ENCODE data around the gene LRRC58.
"Not testable (repeated sequence)": the region's sequence is repeated elsewhere in the genome, so short reads cannot be mapped to it uniquely, and the experiment has no call there.

LRRC58 gene

DNA sequence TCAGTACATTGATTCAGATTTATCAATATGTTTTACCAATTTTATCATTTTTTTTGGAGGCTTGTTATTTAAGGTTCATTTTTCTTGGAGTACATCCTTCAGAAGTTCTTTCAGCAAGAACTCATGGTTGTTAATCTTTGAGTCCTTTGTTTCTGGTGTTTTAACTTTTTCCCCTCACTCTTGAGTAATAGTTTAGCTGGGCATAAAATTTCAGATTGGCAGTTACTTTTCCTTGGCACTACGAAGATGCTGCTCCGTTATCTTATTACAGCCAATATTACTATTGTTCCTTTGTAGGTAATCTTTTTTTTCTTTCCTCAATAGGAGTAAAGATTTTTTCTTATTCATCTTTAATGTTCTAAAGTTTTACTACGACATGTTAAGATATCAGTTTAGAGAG is 9.8 kb downstream of the LRRC58 start:
- no peak for TF ChIP-seq MAX (IDR thresholded peaks at IDR 0.05; ENCODE audit: low read depth, low read length)

GRCh38 chr3:120338517-120338916 is 10.6 kb downstream of the LRRC58 start:
- no peak for DNase-seq (ENCODE audit: low read depth)
- no peak overlapping the region for H3K4me3 ChIP-seq (ENCODE audit: low read depth, low read length)
- TF ChIP-seq MYC (IDR thresholded peaks at IDR 0.05; ENCODE audit: low read depth, low read length) (no peak), POLR2A (IDR thresholded peaks at IDR 0.05; ENCODE audit: extremely low read depth, insufficient read length) (no peak), CTCF (IDR thresholded peaks at IDR 0.05; ENCODE audit: low read depth, low read length) (no peak), MAX (IDR thresholded peaks at IDR 0.05; ENCODE audit: low read depth, low read length) (no peak)

More for the DNA sequence above, 9.8 kb downstream of the LRRC58 start:
- H3K4me3 ChIP-seq (ENCODE audit: low read depth, low read length) = no peak overlapping the region
- no peak for DNase-seq (ENCODE audit: low read depth)

GRCh38 chr3:120332646-120333045 is 16.5 kb downstream of the LRRC58 start:
- no peak for TF ChIP-seq POLR2A (IDR thresholded peaks at IDR 0.05; ENCODE audit: extremely low read depth, insufficient read length)
- no peak for TF ChIP-seq CTCF (IDR thresholded peaks at IDR 0.05; ENCODE audit: low read depth, low read length)
- no peak for TF ChIP-seq MYC (IDR thresholded peaks at IDR 0.05; ENCODE audit: low read depth, low read length)
- no peak for TF ChIP-seq MAX (IDR thresholded peaks at IDR 0.05; ENCODE audit: low read depth, low read length)
- H3K4me3 ChIP-seq (ENCODE audit: low read depth, low read length) = no peak overlapping the region

GRCh38 chr3:120331076-120331475 is 18.1 kb downstream of the LRRC58 start:
- TF ChIP-seq POLR2A (IDR thresholded peaks at IDR 0.05; ENCODE audit: extremely low read depth, insufficient read length) (no peak), MYC (IDR thresholded peaks at IDR 0.05; ENCODE audit: low read depth, low read length) (no peak), MAX (IDR thresholded peaks at IDR 0.05; ENCODE audit: low read depth, low read length) (no peak), CTCF (IDR thresholded peaks at IDR 0.05; ENCODE audit: low read depth, low read length) (no peak)
- H3K4me3 ChIP-seq (ENCODE audit: low read depth, low read length) = no peak overlapping the region
- no peak for DNase-seq (ENCODE audit: low read depth)

More at GRCh38 chr3:120332646-120333045, 16.5 kb downstream of the LRRC58 start:
- DNase-seq (ENCODE audit: low read depth) = no peak

DNA sequence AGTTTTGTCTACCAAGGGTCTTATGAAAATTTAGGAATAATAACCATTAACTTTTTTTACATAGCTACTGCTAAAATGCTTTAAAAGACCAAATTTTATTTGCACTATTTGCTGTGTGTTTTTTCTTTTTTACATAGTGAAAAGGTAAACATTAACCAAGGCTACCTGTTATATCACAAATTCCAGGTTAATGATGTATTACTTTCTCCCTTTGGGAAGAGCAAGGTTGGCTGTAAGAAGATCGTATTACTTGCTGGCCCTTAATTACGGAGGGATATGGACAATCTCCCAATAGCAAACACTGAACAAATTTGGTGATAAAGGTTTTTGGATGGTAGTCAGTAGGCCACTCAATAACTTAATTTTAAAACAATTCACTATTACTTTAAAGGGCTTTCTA is 22.4 kb downstream of the LRRC58 start:
- TF ChIP-seq MAX (IDR thresholded peaks at IDR 0.05; ENCODE audit: low read depth, low read length) = no peak
- no peak for TF ChIP-seq MYC (IDR thresholded peaks at IDR 0.05; ENCODE audit: low read depth, low read length)
- TF ChIP-seq POLR2A (IDR thresholded peaks at IDR 0.05; ENCODE audit: extremely low read depth, insufficient read length) = no peak
- no peak for TF ChIP-seq CTCF (IDR thresholded peaks at IDR 0.05; ENCODE audit: low read depth, low read length)
- no peak for DNase-seq (ENCODE audit: low read depth)
- no peak overlapping the region for H3K4me3 ChIP-seq (ENCODE audit: low read depth, low read length)

DNA sequence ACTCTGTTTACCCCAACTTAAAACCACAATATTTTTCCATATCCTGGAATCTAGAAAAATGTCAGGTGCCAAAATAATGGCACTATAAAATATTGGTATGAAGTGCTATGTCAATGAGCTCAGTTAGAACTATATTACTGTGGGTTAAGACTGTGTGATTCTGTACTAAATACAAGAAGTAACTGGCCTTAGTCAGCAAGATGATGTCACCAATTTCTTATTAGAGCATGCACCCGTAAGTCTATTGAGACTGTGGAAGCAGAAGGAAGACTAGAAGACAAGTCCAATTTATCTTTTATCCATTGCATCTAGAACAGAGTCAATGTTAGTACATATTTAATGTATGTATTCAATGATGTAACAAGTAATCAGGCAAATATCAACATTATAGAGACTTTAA is 25.0 kb downstream of the LRRC58 start:
- no peak overlapping the region for H3K4me3 ChIP-seq (ENCODE audit: low read depth, low read length)
- TF ChIP-seq POLR2A (IDR thresholded peaks at IDR 0.05; ENCODE audit: extremely low read depth, insufficient read length) = no peak
- TF ChIP-seq MAX (IDR thresholded peaks at IDR 0.05; ENCODE audit: low read depth, low read length) = no peak
- TF ChIP-seq CTCF (IDR thresholded peaks at IDR 0.05; ENCODE audit: low read depth, low read length) = no peak
- no peak for TF ChIP-seq MYC (IDR thresholded peaks at IDR 0.05; ENCODE audit: low read depth, low read length)
- no peak for DNase-seq (ENCODE audit: low read depth)

DNA sequence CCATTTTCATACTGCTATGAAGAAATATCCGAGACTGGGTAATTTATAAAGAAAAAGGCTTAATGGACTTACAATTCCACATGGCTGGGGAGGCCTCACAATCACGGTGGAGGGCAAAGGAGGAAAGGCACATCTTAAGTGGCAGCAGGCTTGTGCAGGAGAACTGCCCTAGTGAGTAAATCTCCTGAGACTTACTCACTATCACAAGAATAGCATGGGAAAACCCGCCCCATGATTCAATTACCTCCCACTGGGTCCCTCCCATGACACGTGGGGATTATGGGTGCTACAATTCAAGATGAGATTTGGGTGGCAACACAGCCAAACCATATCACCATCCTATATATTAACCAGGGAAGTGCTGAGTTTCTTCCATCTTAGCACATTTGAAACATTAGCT is 25.4 kb downstream of the LRRC58 start:
- H3K4me3 ChIP-seq (ENCODE audit: low read depth, low read length); DNase-seq (ENCODE audit: low read depth): not testable (repeated sequence)

Measured in NB4 (cell line).